BLaER1 (cell line): Measurements from ENCODE around the gene TBC1D22B.

Experiments used
- H3K27ac ChIP-seq: shearing (Covaris generic); formaldehyde crosslinking; 2 replicates; pipeline ENCODE4 v1.8.1; 2022
- H3K27me3 ChIP-seq: shearing (Covaris generic); formaldehyde crosslinking; 2 replicates; pipeline ENCODE4 v1.8.1; 2022
- H3K36me3 ChIP-seq: shearing (Covaris generic); formaldehyde crosslinking; 2 replicates; pipeline ENCODE4 v1.8.1; 2022
- H3K4me1 ChIP-seq: shearing (Covaris generic); formaldehyde crosslinking; 2 replicates; pipeline ENCODE4 v1.8.1; 2022
- H3K4me2 ChIP-seq: shearing (Covaris generic); formaldehyde crosslinking; 2 replicates; pipeline ENCODE4 v1.8.1; 2022
- H3K4me3 ChIP-seq: shearing (Covaris generic); formaldehyde crosslinking; 2 replicates; pipeline ENCODE4 v1.8.1; 2022
- H3K9ac ChIP-seq: shearing (Covaris generic); formaldehyde crosslinking; 2 replicates; pipeline ENCODE4 v1.8.1; 2022
- H3K9me3 ChIP-seq: shearing (Covaris generic); formaldehyde crosslinking; 2 replicates; pipeline ENCODE4 v1.8.1; 2022
- H4K20me1 ChIP-seq: shearing (Covaris generic); formaldehyde crosslinking; 2 replicates; pipeline ENCODE4 v1.8.1; 2022
- Cebpa-rat ChIP-seq: shearing (Covaris generic); IDR thresholded peaks from 2 replicates; pipeline ENCODE4 v1.8.1; 2022

The TBC1D22B gene

GRCh38 chr6:37253486-37254007, 4.0 kb upstream of the TBC1D22B start:
- TF ChIP-seq Cebpa-rat: no peak

GRCh38 chr6:37254881-37255280, 2.7 kb upstream of the TBC1D22B start:
- no peak overlapping the region for H3K4me3 ChIP-seq
- H3K9ac ChIP-seq: no peak overlapping the region
- no peak overlapping the region for H3K4me2 ChIP-seq

More at GRCh38 chr6:37253486-37254007, 4.0 kb upstream of the TBC1D22B start:
- Histone ChIP-seq H3K9ac (no peak overlapping the region), H3K4me2 (no peak overlapping the region), H3K36me3 (no peaks in the 10 kb centered on the region), H3K27me3 (no peaks in the 10 kb centered on the region), H3K27ac (no peak overlapping the region), H3K4me3 (no peak overlapping the region), H3K4me1 (peaks cover 9% of the 10 kb centered on the region), H3K9me3 (no peaks in the 10 kb centered on the region), H4K20me1 (no peaks in the 10 kb centered on the region)

GRCh38 chr6:37256692-37257319, 766 bp upstream of the TBC1D22B start:
- H3K4me1 ChIP-seq: peaks cover 26% of the 10 kb centered on the region
- H3K4me2 ChIP-seq: peak overlapping the region; percentile 92
- H3K9me3 ChIP-seq: no peaks in the 10 kb centered on the region
- H3K4me3 ChIP-seq: peak overlapping the region; percentile 96
- no peak overlapping the region for H3K9ac ChIP-seq
- no peak overlapping the region for H3K27ac ChIP-seq
- H4K20me1 ChIP-seq: 0 out of 2 replicates have a peak, but pooled peaks cover 4% of the 10 kb centered on the region
- H3K36me3 ChIP-seq: no peaks in the 10 kb centered on the region
- H3K27me3 ChIP-seq: no peaks in the 10 kb centered on the region
- no peak for TF ChIP-seq Cebpa-rat

More at GRCh38 chr6:37254881-37255280, 2.7 kb upstream of the TBC1D22B start:
- no peak for TF ChIP-seq Cebpa-rat
- Histone ChIP-seq H3K27ac (no peak overlapping the region), H3K9me3 (no peaks in the 10 kb centered on the region), H3K36me3 (no peaks in the 10 kb centered on the region), H3K4me1 (peaks cover 22% of the 10 kb centered on the region), H3K27me3 (no peaks in the 10 kb centered on the region), H4K20me1 (no peaks in the 10 kb centered on the region)

- H3K4me2 ChIP-seq: peak overlapping the region; percentile 92
- no peak for TF ChIP-seq Cebpa-rat
- no peaks in the 10 kb centered on the region for H3K36me3 ChIP-seq
- H4K20me1 ChIP-seq: 0 out of 2 replicates have a peak, but pooled peaks cover 4% of the 10 kb centered on the region
- H3K9me3 ChIP-seq: no peaks in the 10 kb centered on the region
- H3K9ac ChIP-seq: no peak overlapping the region
- H3K27me3 ChIP-seq: no peaks in the 10 kb centered on the region
- peak overlapping the region; percentile 96 for H3K4me3 ChIP-seq
- H3K27ac ChIP-seq: no peak overlapping the region
- peaks cover 26% of the 10 kb centered on the region for H3K4me1 ChIP-seq
These were observed 295 bp upstream of the TBC1D22B start for GRCh38 chr6:37257320-37257633.

GRCh38 chr6:37258405-37259105, 983 bp downstream of the TBC1D22B start:
- Histone ChIP-seq H3K36me3 (no peaks in the 10 kb centered on the region), H4K20me1 (peaks cover 14% of the 10 kb centered on the region; the same call in 1 of the 2 replicates), H3K27me3 (no peaks in the 10 kb centered on the region), H3K9ac (peak overlapping the region; percentile 90), H3K4me1 (peaks cover 26% of the 10 kb centered on the region), H3K27ac (peak overlapping the region; percentile 91), H3K9me3 (no peaks in the 10 kb centered on the region), H3K4me3 (peak overlapping the region; percentile 96), H3K4me2 (peak overlapping the region; percentile 92)
- TF ChIP-seq Cebpa-rat: no peak

GRCh38 chr6:37259191-37259590, 1.6 kb downstream of the TBC1D22B start:
- Histone ChIP-seq H3K4me3 (peak overlapping the region; percentile 96), H3K27me3 (no peaks in the 10 kb centered on the region), H3K36me3 (no peaks in the 10 kb centered on the region), H3K9me3 (no peaks in the 10 kb centered on the region), H3K4me2 (peak overlapping the region; percentile 92), H3K27ac (peak overlapping the region; percentile 3; the same call in 1 of the 2 replicates), H4K20me1 (peaks cover 18% of the 10 kb centered on the region; the same call in 1 of the 2 replicates), H3K4me1 (peaks cover 26% of the 10 kb centered on the region), H3K9ac (0 out of 2 replicates have a peak overlapping the region, but pooled peaks have one; percentile 90)
- no peak for TF ChIP-seq Cebpa-rat

DNA sequence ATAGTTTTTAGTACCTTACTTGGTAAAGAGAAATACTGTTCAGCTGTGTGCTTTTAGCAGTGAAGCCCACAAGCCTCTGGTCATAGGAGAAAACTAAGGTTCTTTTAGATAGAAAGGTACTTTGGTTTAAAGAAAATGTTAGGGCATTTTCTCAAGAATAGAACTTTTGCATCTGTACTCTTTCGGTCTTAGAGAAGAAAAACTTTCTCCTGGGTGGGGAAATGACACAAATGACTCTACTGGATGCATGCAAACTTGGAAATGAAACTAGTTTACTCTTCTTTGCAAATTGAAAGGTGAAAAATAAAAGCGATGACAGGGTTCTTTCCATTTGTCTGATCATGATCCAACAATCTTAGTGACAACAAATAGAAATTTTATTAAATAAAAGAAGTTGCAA, 2.5 kb downstream of the TBC1D22B start:
- Histone ChIP-seq H3K4me3 (no peak overlapping the region), H3K4me2 (peak overlapping the region; percentile 92), H3K27ac (no peak overlapping the region), H3K27me3 (no peaks in the 10 kb centered on the region), H3K4me1 (peaks cover 26% of the 10 kb centered on the region), H3K9ac (no peak overlapping the region), H3K36me3 (no peaks in the 10 kb centered on the region), H3K9me3 (no peaks in the 10 kb centered on the region), H4K20me1 (peaks cover 27% of the 10 kb centered on the region; the same call in 1 of the 2 replicates)
- no peak for TF ChIP-seq Cebpa-rat

GRCh38 chr6:37260444-37260843, 2.9 kb downstream of the TBC1D22B start:
- Histone ChIP-seq H3K36me3 (no peaks in the 10 kb centered on the region), H3K4me3 (no peak overlapping the region), H3K27me3 (no peaks in the 10 kb centered on the region), H3K27ac (no peak overlapping the region), H3K4me2 (no peak overlapping the region), H3K4me1 (peaks cover 26% of the 10 kb centered on the region), H4K20me1 (peaks cover 31% of the 10 kb centered on the region; the same call in 1 of the 2 replicates), H3K9ac (no peak overlapping the region), H3K9me3 (no peaks in the 10 kb centered on the region)
- no peak for TF ChIP-seq Cebpa-rat

GRCh38 chr6:37261198-37261597, 3.6 kb downstream of the TBC1D22B start:
- H3K4me2 ChIP-seq: no peak overlapping the region
- no peak overlapping the region for H3K9ac ChIP-seq
- no peak overlapping the region for H3K27ac ChIP-seq
- peaks cover 26% of the 10 kb centered on the region for H3K4me1 ChIP-seq
- peaks cover 4% of the 10 kb centered on the region for H3K9me3 ChIP-seq
- 0 out of 2 replicates have a peak, but pooled peaks have one; percentile 9 for TF ChIP-seq Cebpa-rat
- no peak overlapping the region for H3K4me3 ChIP-seq
- H4K20me1 ChIP-seq: peaks cover 32% of the 10 kb centered on the region; the same call in 1 of the 2 replicates
- no peaks in the 10 kb centered on the region for H3K36me3 ChIP-seq
- H3K27me3 ChIP-seq: no peaks in the 10 kb centered on the region
